ENCODE measurements around the gene PLS3.
"Not testable (repeated sequence)": the region's sequence is repeated elsewhere in the genome, so short reads cannot be mapped to it uniquely, and the experiment has no call there.

The PLS3 gene

DNA sequence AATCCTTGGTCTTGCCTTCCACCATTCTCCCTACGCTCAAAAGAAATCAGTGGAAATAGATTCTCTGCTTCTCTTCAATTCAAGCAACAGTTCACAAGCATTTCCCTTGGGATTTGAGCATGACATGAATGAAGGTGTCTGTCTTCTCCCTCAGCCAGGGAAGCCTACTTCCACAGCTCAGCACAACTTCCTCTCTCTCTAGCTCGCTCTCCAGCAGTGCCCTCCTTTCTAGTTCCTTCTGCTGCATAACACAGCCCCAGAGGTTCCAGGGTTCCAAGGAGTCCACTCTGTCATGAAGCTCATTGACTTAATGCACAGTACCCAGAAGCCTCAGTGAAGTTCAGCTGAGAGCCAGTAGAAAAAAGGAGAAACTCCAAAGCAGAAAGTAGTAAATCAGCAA lies 81.3 kb downstream of the PLS3 start:
- no peak for TF ChIP-seq CTCF (IDR thresholded peaks at IDR 0.05; ENCODE audit: control insufficient read depth, insufficient read depth, low read depth, low read length, missing control alignments)
- H3K4me3 ChIP-seq (ENCODE audit: control insufficient read depth, low read depth, low read length) = no peak overlapping the region
- no peak for DNase-seq (ENCODE audit: low read depth)

DNA sequence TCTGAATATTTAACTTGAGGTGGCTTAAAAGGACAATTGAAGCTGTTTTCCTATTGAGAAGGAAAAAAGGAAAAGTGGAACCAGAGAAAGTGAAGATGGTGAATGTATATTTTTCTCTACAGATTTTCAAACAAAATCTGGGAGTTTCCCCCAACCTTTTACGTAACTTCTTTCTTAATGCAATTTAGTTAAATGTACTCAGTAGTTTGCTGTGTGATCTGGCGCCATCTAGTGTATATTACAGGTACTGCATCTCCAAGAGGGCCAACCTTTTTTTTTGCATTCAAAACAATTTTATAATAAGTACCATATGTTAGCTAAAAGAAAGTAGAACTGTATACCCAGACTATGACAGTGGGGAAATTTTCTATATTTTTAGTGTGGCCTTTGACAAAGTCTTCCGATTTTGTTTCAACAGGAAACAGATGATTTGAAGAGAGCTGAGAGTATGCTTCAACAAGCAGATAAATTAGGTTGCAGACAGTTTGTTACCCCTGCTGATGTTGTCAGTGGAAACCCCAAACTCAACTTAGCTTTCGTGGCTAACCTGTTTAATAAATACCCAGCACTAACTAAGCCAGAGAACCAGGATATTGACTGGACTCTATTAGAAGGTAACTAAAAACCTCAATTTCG lies 82.0 kb downstream of the PLS3 start:
- peak; percentile 48 for DNase-seq (ENCODE audit: low read depth)
- peak; percentile 84 for TF ChIP-seq CTCF (IDR thresholded peaks at IDR 0.05; ENCODE audit: control insufficient read depth, insufficient read depth, low read depth, low read length, missing control alignments)
- no peak overlapping the region for H3K4me3 ChIP-seq (ENCODE audit: control insufficient read depth, low read depth, low read length)

- DNase-seq (ENCODE audit: low read depth) = not testable (repeated sequence)
These were observed 83.4 kb downstream of the PLS3 start for GRCh38 chrX:115644397-115644796.

GRCh38 chrX:115649461-115650063 lies 88.6 kb downstream of the PLS3 start:
- DNase-seq (ENCODE audit: low read depth) = no peak
- TF ChIP-seq CTCF (IDR thresholded peaks at IDR 0.05; ENCODE audit: control insufficient read depth, insufficient read depth, low read depth, low read length, missing control alignments) = no peak
- no peak overlapping the region for H3K4me3 ChIP-seq (ENCODE audit: control insufficient read depth, low read depth, low read length)

More at GRCh38 chrX:115644397-115644796, 83.4 kb downstream of the PLS3 start:
- not testable (repeated sequence) for H3K4me3 ChIP-seq (ENCODE audit: control insufficient read depth, low read depth, low read length)

- no peak for DNase-seq (ENCODE audit: low read depth)
- TF ChIP-seq CTCF (IDR thresholded peaks at IDR 0.05; ENCODE audit: control insufficient read depth, insufficient read depth, low read depth, low read length, missing control alignments) = no peak
- no peak overlapping the region for H3K4me3 ChIP-seq (ENCODE audit: control insufficient read depth, low read depth, low read length)
These were observed 89.5 kb downstream of the PLS3 start for GRCh38 chrX:115650449-115650848.

DNA sequence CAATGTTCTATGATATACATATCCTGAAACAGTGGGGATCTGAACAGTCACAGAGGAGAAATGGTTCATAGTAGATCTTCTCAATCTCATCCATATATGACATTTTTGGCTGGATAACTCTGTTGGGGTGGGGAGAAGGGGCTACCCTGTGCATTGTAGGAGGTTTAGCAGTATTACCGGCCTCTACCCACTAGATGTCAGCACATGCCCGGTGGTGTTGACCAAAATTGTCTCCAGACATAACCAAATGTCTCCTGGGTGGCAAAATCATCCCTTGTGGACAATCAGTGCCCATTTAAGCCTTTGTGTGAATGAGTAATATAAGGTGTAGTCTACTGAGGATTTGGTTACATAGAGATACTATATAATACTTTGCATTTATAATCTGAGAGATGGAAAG lies 89.9 kb downstream of the PLS3 start:
- TF ChIP-seq CTCF (IDR thresholded peaks at IDR 0.05; ENCODE audit: control insufficient read depth, insufficient read depth, low read depth, low read length, missing control alignments) = peak; percentile 78

GRCh38 chrX:115652221-115652620 lies 91.2 kb downstream of the PLS3 start:
- no peak for TF ChIP-seq CTCF (IDR thresholded peaks at IDR 0.05; ENCODE audit: control insufficient read depth, insufficient read depth, low read depth, low read length, missing control alignments)
- H3K4me3 ChIP-seq (ENCODE audit: control insufficient read depth, low read depth, low read length) = no peak overlapping the region
- no peak for DNase-seq (ENCODE audit: low read depth)

More for the DNA sequence above, 89.9 kb downstream of the PLS3 start:
- H3K4me3 ChIP-seq (ENCODE audit: control insufficient read depth, low read depth, low read length) = no peak overlapping the region
- DNase-seq (ENCODE audit: low read depth) = peak; percentile 20

Measured in AG09309 (cell line).